Astrocyte of the cerebellum (primary cell): ENCODE data around the gene LBX2.

Experiments
- DNase-seq: peaks from one replicate; pipeline ENCODE4 v3.0.0-alpha.2; 2011; ENCODE audit warnings: low read depth
- H3K4me3 ChIP-seq: 2 replicates; pipeline ENCODE4 v1.5.1; 2011; ENCODE audit warnings: mild to moderate bottlenecking, low read depth, low read length, moderate library complexity
- CTCF ChIP-seq: IDR thresholded peaks from 2 replicates; pipeline ENCODE4 v1.5.1; 2012; ENCODE audit warnings: low read length, low read depth, moderate library complexity, mild to moderate bottlenecking; ENCODE audit errors: missing control alignments
- in situ Hi-C: cut with HindIII; loops from 2 replicates; pipeline ENCODE4 v1.10.0; 2017; ENCODE audit warnings: low sequenced_read_pairs

LBX2 gene

DNA sequence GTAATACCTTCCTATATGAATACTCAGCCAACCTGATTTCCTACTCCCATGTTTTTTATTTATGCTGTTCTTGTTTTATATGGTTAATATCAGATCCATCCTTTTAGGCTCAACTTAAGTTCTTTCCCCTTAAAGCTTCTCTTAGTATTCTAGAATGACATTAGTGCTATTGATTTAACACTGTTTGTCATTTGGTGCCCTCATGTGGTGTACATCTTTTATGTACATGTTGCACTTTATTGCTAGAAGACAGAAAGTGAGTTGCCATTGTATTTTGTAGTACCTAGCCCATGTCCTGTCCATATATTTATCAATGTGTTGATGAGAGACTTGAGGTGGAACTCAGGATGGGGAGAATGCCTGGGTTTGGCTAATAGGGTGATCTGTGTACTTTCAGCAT lies 32.8 kb upstream of the LBX2 start:
- DNase-seq, result no peak
- in situ Hi-C loops, result no loop called here
- no peak overlapping the region for H3K4me3 ChIP-seq
- no peak for TF ChIP-seq CTCF

- H3K4me3 ChIP-seq, result no peak overlapping the region
Observed at GRCh38 chr2:74531666-74532065, 32.3 kb upstream of the LBX2 start.

DNA sequence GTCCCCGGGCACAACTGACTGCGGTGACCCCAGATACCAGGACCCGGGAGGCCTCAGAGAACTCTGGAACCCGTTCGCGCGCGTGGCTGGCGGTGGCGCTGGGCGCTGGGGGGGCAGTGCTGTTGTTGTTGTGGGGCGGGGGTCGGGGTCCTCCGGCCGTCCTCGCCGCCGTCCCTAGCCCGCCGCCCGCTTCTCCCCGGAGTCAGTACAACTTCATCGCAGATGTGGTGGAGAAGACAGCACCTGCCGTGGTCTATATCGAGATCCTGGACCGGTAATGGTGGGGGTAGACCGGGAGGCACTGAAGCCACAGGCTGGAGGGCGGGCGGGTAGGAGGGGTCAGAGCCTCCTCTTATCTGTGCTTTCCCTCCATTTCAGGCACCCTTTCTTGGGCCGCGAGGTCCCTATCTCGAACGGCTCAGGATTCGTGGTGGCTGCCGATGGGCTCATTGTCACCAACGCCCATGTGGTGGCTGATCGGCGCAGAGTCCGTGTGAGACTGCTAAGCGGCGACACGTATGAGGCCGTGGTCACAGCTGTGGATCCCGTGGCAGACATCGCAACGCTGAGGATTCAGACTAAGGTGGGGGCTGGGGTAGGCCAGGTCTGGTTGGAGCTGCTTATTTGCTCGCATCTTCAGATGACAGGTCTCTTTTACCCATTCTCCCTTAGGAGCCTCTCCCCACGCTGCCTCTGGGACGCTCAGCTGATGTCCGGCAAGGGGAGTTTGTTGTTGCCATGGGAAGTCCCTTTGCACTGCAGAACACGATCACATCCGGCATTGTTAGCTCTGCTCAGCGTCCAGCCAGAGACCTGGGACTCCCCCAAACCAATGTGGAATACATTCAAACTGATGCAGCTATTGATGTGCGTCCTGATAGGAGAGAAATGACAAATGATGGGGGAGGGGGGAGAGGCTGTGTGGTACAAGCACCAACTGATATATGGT lies 31.1 kb upstream of the LBX2 start:
- in situ Hi-C loops, result no loop called here
- H3K4me3 ChIP-seq, result peak overlapping the region; percentile 99
- DNase-seq, result no peak
- no peak for TF ChIP-seq CTCF

More at GRCh38 chr2:74531666-74532065, 32.3 kb upstream of the LBX2 start:
- in situ Hi-C loops, result no loop called here
- DNase-seq, result no peak
- no peak for TF ChIP-seq CTCF

- H3K4me3 ChIP-seq, result peak within 1 kb of the TSS; percentile 99
- TF ChIP-seq CTCF, result no peak
- peak; percentile 99 for DNase-seq
- in situ Hi-C loops, result loop anchor here (5.0 kb wide), 1 partner anchor 92 kb away; no protein-coding TSS in a partner anchor
Observed at GRCh38 chr2:74529357-74530238, 30.2 kb upstream of the LBX2 start, which contains the start of the genes AUP1 and HTRA2. Gene AUP1, minus strand, starts transcription at chr2:74529706. Its CDS starts 77 bp downstream, at chr2:74529629. Gene HTRA2, plus strand, starts transcription at chr2:74529933. Its CDS starts 74 bp downstream, at chr2:74530007.

DNA sequence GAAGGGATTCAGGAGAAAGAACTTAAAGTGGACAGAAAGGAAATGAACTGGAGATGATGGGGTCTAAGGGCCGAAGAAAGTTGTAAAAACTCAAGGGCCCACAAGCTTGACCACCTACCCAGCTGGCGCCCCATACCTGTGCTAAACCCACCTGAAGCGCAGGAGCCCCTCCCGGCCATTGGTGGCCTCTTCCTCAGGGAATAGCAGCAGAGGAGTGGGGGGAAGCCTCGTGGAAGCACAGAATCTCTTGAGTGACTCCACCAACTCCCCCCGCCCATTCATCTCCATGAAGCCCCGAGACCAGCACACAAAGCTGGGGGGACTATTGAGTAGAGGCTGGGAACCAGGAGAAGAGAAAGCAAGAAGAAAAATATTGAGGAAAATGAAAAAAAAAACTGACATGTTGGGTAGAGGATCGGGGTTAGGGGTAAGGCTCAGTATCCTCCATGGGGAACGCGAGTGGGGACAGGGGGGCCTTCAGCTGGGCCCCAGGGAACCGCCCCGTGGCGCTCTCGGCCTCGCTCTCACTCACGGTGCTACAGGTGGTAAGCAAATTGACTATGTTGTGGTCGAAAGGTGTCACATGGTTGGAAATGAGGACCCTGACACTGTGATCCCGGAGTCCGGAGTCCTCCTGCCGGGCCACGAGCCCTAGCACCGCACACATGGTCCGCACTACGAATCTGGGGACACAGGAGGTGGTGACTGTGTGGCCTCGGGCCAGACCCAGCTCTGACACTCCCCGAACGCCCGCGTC lies 29.4 kb upstream of the LBX2 start:
- H3K4me3 ChIP-seq, result peak overlapping the region; percentile 99
- no peak for TF ChIP-seq CTCF
- in situ Hi-C loops, result loop anchor here (5.0 kb wide), 1 partner anchor 91 kb away; no protein-coding TSS in a partner anchor
- no peak for DNase-seq
